ENCODE data around the gene STN1.
A peak's percentile ranks its signal among the peaks of the same experiment; 100 is the strongest.

The STN1 gene

DNA sequence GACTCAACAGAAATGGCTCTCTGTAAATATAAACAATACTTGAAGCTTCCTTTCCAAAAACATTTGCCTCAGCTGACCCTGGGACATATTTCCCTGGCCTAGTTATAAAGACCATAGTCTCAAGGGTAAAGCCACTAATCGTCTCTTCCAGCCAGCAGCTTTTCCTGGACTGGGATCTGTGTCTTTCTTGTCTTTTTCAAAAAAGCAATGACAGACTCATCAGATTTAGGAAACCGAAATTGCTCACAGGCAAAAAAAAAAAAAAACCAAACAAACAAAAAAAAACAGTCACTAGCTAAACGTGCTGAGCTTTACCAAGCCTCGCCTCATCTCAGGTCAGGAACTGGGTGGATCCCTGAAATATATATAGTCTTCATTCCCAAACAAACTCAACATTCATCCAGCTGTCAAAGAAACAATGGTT, 23.5 kb downstream of the STN1 start:
- DNase-seq (ENCODE audit: low read depth), result peak; percentile 88

GRCh38 chr10:103893817-103894216, 24.2 kb downstream of the STN1 start:
- DNase-seq (ENCODE audit: low read depth), result no peak

DNA sequence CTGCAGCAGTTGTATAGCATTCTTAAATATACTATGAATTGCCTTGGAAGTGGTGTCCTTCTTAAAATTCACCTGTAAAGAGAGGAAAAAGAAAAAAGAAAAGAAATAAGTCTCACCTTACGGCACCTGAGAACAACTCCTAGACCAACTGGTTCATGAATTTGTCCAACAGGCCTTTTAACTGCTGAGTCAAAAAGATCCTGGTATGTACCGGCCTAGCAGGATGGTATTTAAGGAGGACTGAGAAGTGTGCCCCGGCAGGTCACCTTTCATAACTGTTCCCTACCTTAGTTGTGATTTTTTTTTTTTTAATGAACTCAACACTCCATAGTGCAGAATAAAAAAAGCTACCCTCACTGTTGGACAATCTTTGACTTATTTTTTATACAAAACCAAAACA, 25.8 kb downstream of the STN1 start:
- DNase-seq (ENCODE audit: low read depth), result no peak

GRCh38 chr10:103890688-103891087, 27.3 kb downstream of the STN1 start:
- no peak for DNase-seq (ENCODE audit: low read depth)

DNA sequence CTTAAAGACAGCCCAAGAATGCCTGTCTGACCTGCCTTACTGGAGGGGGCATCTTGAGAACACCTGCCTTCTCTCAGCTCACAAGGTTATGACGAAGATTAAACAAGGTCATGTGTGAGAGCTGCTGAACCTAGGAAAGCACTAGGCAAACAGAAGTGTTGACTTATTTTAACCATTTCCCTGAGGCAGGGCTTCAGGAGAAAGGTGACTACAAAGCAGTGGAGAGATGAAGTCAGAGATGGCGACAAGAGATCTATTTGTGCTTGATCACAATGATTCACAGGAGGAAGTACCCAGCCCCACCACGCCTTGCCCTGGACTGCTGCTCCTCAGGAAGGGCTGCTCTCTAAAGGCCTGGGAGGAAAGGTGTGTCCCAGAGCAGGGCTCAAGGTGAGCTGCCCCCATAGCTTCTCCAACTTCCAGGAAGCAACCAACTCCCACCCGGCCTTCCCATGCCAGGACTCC, 27.8 kb downstream of the STN1 start:
- DNase-seq (ENCODE audit: low read depth), result no peak

DNA sequence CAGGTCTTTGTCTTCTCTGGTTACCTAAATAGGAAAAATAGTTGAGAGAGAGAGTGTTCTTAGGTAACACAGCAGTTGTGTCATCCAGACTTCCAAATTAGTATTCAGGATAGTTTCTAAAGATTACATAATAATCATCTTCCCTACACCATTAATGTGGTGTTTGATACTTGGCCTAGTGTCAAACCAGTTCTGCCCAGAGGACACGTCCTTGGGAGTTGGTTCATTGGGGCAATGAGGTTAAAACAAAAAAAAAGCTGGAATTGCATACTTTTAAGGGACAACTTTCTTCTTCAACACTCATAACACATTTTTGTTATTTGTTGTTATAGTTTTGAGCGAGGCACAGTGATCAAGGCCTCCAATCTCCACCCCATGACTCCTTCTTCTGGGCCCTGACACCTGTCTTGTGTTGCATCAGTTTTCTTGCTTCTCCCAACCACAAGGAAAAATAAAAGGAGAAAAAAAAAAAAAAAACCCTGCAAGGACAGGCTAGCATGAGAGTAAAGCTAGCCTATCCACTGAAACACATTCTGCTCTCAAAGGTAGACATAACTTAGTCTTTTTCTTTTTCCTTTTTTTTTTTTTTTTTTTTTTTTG, 28.8 kb downstream of the STN1 start:
- DNase-seq (ENCODE audit: low read depth), result no peak

DNA sequence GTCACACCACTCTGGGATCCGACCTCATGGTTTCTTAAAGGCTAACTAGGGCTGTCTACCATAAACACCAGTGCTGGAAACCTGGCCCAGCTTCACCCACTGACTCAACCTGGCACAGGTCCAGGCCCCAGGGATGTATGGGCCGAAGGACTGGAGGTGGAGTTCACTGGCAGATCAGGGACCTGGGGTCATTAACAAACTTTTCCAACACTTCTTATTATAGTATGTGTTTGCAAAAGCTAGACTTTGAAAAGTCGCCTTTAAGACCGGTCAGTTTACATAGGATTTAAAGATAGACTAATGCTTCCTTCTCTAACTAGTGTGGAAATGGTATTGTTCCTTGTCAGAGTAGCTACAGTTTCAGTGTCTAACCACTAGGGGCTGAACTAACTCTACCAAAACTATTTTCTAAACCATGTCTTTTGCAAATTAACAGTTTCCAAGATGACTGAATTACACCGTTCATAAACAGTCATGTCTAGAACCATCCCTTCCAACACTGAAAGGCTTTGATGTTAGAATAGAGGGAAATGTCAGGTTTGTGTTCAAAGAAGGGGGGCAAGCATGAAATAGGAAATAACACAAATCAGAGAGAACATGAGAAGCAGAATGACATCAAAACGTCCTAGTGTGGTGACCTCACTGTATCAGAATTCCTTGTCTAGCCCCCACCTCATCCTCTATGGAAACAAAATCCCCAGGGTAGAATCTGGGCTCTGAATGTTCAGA, 29.7 kb downstream of the STN1 start:
- peak; percentile 79 for DNase-seq (ENCODE audit: low read depth)

- no peak for DNase-seq (ENCODE audit: low read depth)
Observed at GRCh38 chr10:103885617-103886016, 32.4 kb downstream of the STN1 start.

- DNase-seq (ENCODE audit: low read depth), result peak; percentile 47
Observed at GRCh38 chr10:103884681-103885139, 33.3 kb downstream of the STN1 start.

- no peak for DNase-seq (ENCODE audit: low read depth)
Observed at GRCh38 chr10:103882285-103883007, 35.5 kb downstream of the STN1 start.

DNA sequence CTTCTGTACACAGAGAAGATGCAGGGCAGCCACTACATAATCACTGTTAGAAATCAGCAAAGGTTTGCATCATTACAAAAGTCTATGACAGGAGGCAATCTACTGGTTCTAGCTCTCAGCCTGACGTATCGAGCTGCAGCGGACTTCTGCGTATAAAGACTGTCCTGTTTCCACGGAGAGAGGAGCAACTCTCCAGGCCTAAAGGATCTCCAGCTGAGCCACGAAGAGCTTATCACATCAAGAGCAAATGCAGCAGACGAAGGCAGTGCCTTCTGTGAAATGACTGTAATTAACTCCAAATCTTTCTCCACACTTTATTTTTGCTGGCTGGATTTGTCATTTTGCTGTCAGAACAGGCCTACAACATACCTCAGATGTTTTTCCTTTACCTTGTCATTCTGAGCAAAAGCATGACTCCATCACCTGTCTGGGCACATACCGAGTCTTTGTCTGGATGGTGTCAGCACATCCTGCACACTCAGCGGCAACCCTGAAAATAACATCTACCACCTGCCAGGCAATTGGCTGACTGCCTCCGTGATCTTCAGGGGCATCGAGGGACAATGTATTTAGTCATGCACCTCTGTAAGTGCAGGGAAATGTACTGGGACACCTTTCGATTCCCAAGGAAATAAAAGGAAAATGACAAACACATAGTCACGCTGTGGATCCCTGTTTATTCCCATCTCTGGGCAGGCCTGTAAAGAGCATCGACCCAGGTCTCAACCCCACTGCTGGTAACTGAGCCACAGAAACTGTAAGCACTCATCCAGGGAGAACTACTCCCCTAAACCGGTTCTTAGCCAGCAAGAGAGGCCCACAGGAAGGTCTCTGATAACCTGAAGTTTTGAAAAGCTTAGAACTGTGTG, 36.3 kb downstream of the STN1 start:
- DNase-seq (ENCODE audit: low read depth), result no peak

DNA sequence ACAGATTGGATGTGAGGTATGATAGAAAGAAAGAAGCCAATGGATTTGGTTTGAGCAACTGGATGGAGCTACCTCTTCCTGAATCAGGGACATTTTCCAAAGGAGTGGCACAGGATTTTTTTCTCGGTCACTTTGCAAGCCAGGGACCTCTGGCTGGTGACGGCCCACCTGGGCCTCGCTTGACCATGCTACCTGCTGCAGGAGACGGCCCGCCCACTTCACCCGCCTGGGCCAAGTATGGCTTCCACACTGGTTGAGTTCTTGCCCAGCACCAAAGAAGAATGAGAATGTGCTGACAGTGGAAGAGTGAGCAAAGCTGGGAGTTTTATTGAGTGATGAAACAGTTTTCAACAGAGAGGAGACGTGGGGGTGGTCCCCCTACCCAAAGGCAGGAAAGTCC, 38.2 kb downstream of the STN1 start:
- no peak for DNase-seq (ENCODE audit: low read depth)

DNA sequence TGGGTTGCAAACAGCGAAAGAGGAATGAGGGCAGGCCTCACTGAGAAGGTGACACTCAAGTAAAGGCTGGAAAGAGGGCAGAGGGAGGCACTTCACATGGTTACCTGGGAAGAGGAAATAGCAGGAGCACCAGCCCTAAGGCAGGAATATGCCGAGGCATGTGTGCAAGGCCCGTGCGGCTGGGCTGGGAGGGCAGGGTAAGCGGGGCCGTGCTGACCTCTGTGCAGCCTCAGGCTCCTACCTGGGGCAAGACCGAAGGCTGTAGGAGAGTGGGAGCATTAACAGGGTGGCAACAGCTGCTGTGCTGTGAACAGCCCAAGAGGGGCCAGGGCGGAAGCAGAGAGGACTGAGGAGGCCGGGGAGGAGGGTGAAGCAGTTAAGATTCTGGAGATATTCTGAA, 38.6 kb downstream of the STN1 start:
- no peak for DNase-seq (ENCODE audit: low read depth)

- no peak for DNase-seq (ENCODE audit: low read depth)
Observed at GRCh38 chr10:103877861-103878260, 40.1 kb downstream of the STN1 start.

DNA sequence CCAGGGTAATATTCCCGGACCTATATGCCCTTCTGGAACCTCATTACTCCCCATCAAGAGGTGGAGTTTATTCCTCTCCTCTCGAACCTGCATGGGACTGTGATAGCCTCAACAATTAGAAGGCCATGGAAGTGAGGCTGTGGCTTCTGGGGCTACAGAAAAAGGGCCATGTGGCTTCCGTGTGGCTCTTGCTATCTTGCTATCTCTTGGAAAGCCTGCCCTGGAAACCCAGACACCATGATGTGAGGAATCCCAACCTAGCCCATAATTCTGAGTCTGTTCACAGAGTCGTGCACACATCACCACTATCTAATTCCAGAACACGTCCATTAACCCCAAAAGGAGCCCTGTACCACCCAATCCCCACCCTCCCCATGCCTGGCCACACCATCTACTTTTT, 41.8 kb downstream of the STN1 start:
- DNase-seq (ENCODE audit: low read depth), result no peak

GRCh38 chr10:103874730-103875129, 43.3 kb downstream of the STN1 start:
- DNase-seq (ENCODE audit: low read depth), result no peak

GRCh38 chr10:103872137-103872931, 45.6 kb downstream of the STN1 start:
- DNase-seq (ENCODE audit: low read depth), result no peak

GRCh38 chr10:103871006-103871405, 47.0 kb downstream of the STN1 start:
- DNase-seq (ENCODE audit: low read depth), result no peak

DNA sequence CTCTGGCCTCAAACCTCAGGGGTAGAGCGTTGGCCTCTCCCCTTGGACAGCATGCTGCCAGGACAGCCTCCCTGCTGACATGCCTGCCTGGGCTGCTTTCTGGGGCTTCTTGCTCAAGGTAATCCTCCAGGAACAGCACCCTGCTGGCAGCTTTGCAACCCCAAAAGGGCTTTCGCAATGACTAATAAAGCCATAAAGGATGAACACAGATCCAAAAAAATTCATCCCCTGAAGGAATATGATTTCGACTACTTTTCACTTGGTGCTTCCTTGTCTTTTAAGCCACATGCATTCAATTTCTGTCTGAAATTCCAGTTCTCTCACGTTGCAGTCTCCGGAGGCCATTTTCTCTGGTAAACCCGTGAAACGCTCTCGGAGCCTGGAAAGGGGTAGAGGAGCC, 47.5 kb downstream of the STN1 start:
- peak; percentile 74 for DNase-seq (ENCODE audit: low read depth)

DNA sequence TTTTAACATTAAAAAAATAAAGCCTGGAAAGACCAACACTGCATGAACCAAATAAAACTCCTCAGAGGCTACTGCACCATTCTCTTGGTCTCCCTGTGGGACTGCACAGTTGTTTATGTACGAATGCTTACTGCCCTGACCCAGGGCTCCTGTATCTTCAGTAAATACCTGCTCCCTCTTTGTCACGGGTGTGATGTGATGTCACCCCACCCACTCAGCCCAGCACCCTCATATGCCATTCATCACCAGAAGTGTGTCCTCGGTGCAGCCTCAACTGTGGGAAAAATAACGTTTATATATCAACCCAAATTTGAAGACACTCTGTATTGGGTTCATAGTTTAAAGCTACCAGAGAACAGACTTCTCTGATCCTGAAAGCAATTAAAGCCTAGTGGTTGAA, 48.6 kb downstream of the STN1 start:
- no peak for DNase-seq (ENCODE audit: low read depth)

GRCh38 chr10:103868200-103868599, 49.8 kb downstream of the STN1 start:
- no peak for DNase-seq (ENCODE audit: low read depth)

Measured in fibroblast of gingiva (primary cell).